K562 (cell line): ENCODE measurements around the gene DGUOK. TPM values are rescaled to one million over a fixed set of nuclear protein-coding genes. Genes with fewer than 3 reads are reported as not detected.

Experiments
- ATAC-seq: fragments of 200-7000 bp; cut with Tn5 transposase; 3 replicates; pipeline ENCODE4 v1.9.1; 2020; ENCODE audit warnings: moderate library complexity
- BruUV-seq: library from RNA; stranded (reverse); fragments of 400-500 nt; replicated peaks from 2 replicates; lab custom pipeline; 2021; lab: Mats Ljungman, UMichigan
- CTCF ChIA-PET: fragments of 300-600 bp; formaldehyde crosslinking; extraction: SDS; loops from one replicate; lab custom pipeline; 2021; ENCODE audit warnings: low intra/inter-chr PET ratio; lab: Yijun Ruan, JAX
- POLR2A ChIA-PET: fragments of 300-600, 350-650 bp; sonication (Branson Sonifier 250); formaldehyde crosslinking; extraction: SDS; loops from one replicate; lab custom pipeline; 2021; ENCODE audit warnings: antibody characterized with exemption, inconsistent platforms; lab: Yijun Ruan, JAX
- DNase-seq, 4 experiments: peaks; one replicate each; pipeline versions ENCODE4 v3.0.0 to v3.0.0-alpha.2; 2011 to 2018; ENCODE audit warnings: low spot score in 3 of 4, mixed read lengths in 3 of 4; ENCODE audit errors: extremely low read depth in 1 of 4
- FAIRE-seq: peaks from 2 replicates; lab custom pipeline; 2011; peaks lifted over from hg19 to GRCh38; lab: Jason Lieb, UNC
- H2AFZ ChIP-seq: 2 replicates; pipeline ENCODE4 v1.6.0; 2011; ENCODE audit warnings: low read depth, low read length, control low read depth, inconsistent platforms
- H3K27ac ChIP-seq: fragments of 200-600 bp; 3 replicates; pipeline ENCODE4 v1.8.0; 2011; ENCODE audit warnings: low read depth, mild to moderate bottlenecking, control low read depth, inconsistent platforms, low read length, moderate library complexity, mixed read lengths; ENCODE audit errors: extremely low read depth
- H3K27me3 ChIP-seq, 2 experiments: fragments of 300-600 bp in 1 of 2; 2 replicates in 1 of 2; 3 replicates in 1 of 2; pipeline versions ENCODE4 v1.6.0 to v1.8.0; 2011; ENCODE audit warnings: inconsistent platforms in 2 of 2, low read length in 2 of 2, mild to moderate bottlenecking in 1 of 2, mixed read lengths in 1 of 2, moderate library complexity in 1 of 2; ENCODE audit not compliant: control insufficient read depth in 2 of 2, insufficient read depth in 2 of 2
- H3K36me3 ChIP-seq: fragments of 300-600 bp; 3 replicates; pipeline ENCODE4 v1.8.0; 2011; ENCODE audit warnings: mild to moderate bottlenecking, low read length, inconsistent platforms; ENCODE audit not compliant: control insufficient read depth, insufficient read depth
- H3K4me1 ChIP-seq, 2 experiments: fragments of 200-600 bp in 1 of 2; replicated peaks in 1 of 2; 2 replicates in 1 of 2; 3 replicates in 1 of 2; pipeline versions ENCODE4 v1.5.1 to v1.8.0; 2011; ENCODE audit warnings: inconsistent platforms in 2 of 2, low read length in 2 of 2, mild to moderate bottlenecking in 1 of 2, mixed read lengths in 1 of 2, moderate library complexity in 1 of 2; ENCODE audit not compliant: control insufficient read depth in 2 of 2, insufficient read depth in 2 of 2
- H3K4me2 ChIP-seq: 2 replicates; pipeline ENCODE4 v1.6.1; 2011; ENCODE audit warnings: low read length, control low read depth, inconsistent platforms, mixed read lengths; ENCODE audit not compliant: insufficient read depth
- H3K4me3 ChIP-seq: fragments of 200-600 bp; sonication (generic), shearing (Covaris generic); 2 replicates; pipeline ENCODE4 v1.5.1; 2016; ENCODE audit warnings: control low read depth, inconsistent platforms
- H3K79me2 ChIP-seq: fragments of 200-600 bp; 3 replicates; pipeline ENCODE4 v1.8.0; 2011; ENCODE audit warnings: low read length, inconsistent platforms; ENCODE audit not compliant: control insufficient read depth, insufficient read depth
- H3K9ac ChIP-seq, 2 experiments: 2 replicates each; pipeline versions ENCODE4 v1.6.0 to v1.6.1; 2011; ENCODE audit warnings: low read depth in 2 of 2, low read length in 2 of 2, control low read depth in 1 of 2, inconsistent platforms in 1 of 2, mild to moderate bottlenecking in 1 of 2, mixed read lengths in 1 of 2; ENCODE audit not compliant: insufficient read depth in 1 of 2
- H3K9me1 ChIP-seq: one replicate; pipeline ENCODE4 v1.6.0; 2011; ENCODE audit warnings: inconsistent platforms, mild to moderate bottlenecking, low read length, moderate library complexity; ENCODE audit not compliant: control insufficient read depth, insufficient read depth
- H3K9me3 ChIP-seq: replicated peaks from 2 replicates; pipeline ENCODE4 v1.5.1; 2011; ENCODE audit warnings: low read depth, low read length, inconsistent platforms; ENCODE audit not compliant: control insufficient read depth, insufficient read depth
- H4K20me1 ChIP-seq: replicated peaks from 2 replicates; pipeline ENCODE4 v1.6.1; 2011; ENCODE audit warnings: low read length, inconsistent platforms, mixed read lengths; ENCODE audit not compliant: control insufficient read depth, insufficient read depth
- BCOR ChIP-seq: fragments of 450-650 bp; IDR thresholded peaks from 2 replicates; pipeline ENCODE4 v1.6.1; 2016
- FUS ChIP-seq: fragments of 200-400 bp; formaldehyde crosslinking; optimal IDR thresholded peaks from 2 replicates; pipeline ENCODE3; 2017; ENCODE audit warnings: low read depth, low read length
- NR0B1 ChIP-seq: fragments of 450-650 bp; IDR thresholded peaks from one replicate; pipeline ENCODE4 v1.6.1; 2018; ENCODE audit warnings: mild to moderate bottlenecking, moderate library complexity; ENCODE audit not compliant: partially characterized antibody
- RBM25 ChIP-seq: fragments of 200-400 bp; formaldehyde crosslinking; IDR thresholded peaks from 2 replicates; pipeline ENCODE4 v1.6.1; 2018; ENCODE audit warnings: low read length, low read depth, moderate library complexity; ENCODE audit not compliant: severe bottlenecking
- SMARCC2 ChIP-seq: fragments of 450-650 bp; IDR thresholded peaks from 2 replicates; pipeline ENCODE4 v1.6.1; 2017; ENCODE audit warnings: antibody characterized with exemption, moderate library complexity, mild to moderate bottlenecking, low read depth
- SUPT5H ChIP-seq: fragments of 450-650 bp; IDR thresholded peaks from 2 replicates; pipeline ENCODE4 v1.6.1; 2016
- TAF15 ChIP-seq: fragments of 200-400 bp; formaldehyde crosslinking; IDR thresholded peaks from 2 replicates; pipeline ENCODE4 v1.6.1; 2017; ENCODE audit warnings: mild to moderate bottlenecking, low read depth, low read length, moderate library complexity
- THRA ChIP-seq: fragments of 450-650 bp; IDR thresholded peaks from 2 replicates; pipeline ENCODE4 v1.6.1; 2017; ENCODE audit warnings: mild to moderate bottlenecking, moderate library complexity
- UBTF ChIP-seq, 2 experiments: IDR thresholded peaks; 2 replicates each; pipeline ENCODE4 v1.6.1; 2012; ENCODE audit warnings: improper control_type of control experiment in 2 of 2, low read depth in 2 of 2, low read length in 2 of 2, borderline replicate concordance in 1 of 2
- ZFP36 ChIP-seq: fragments of 150-350 bp; IDR thresholded peaks from 2 replicates; pipeline ENCODE4 v1.6.1; 2018; ENCODE audit warnings: low read length, low read depth; ENCODE audit not compliant: partially characterized antibody
- ZNF239 ChIP-seq: fragments of 250-450 bp; sonication (Bioruptor Pico); IDR thresholded peaks from 2 replicates; pipeline ENCODE4 v1.4.0; 2020; ENCODE audit warnings: mild to moderate bottlenecking
- ZNF436 ChIP-seq: fragments of 250-450, 450-650 bp; sonication (Bioruptor Pico); formaldehyde crosslinking; IDR thresholded peaks from 2 replicates; pipeline ENCODE4 v1.7.0; 2020; ENCODE audit warnings: mild to moderate bottlenecking
- WGBS: fragments of 100-300 bp; shearing (Covaris generic); methylation state at CpG from one replicate; pipeline ENCODE4 v1.1.6; 2016; ENCODE audit warnings: low coverage, mixed read lengths; ENCODE audit not compliant: insufficient coverage; ENCODE audit errors: missing lambda C conversion rate; 5-methylcytosine and 5-hydroxymethylcytosine counted together
- in situ Hi-C: fragments of 300-500 bp; cut with MboI; formaldehyde crosslinking; loops from 4 replicates; pipeline ENCODE4 v1.15.0; 2018; ENCODE audit warnings: inconsistent platforms, mixed read lengths
- intact Hi-C: fragments of 100-400 bp; cut with micrococcal nuclease; formaldehyde crosslinking; loops from 2 replicates; pipeline ENCODE4 v1.14.2; 2022
- polyA plus RNA-seq, 8 experiments: library from polyadenylated mRNA; depleted of rRNA in 4 of 8; stranded (reverse) in 5 of 8; unstranded in 3 of 8; fragments of >200 nt; fragmentation: Nextera tagmentation in 2 of 8; fragmentation: Illumina TruSeq in 1 of 8; extraction: Ambion mirVana in 2 of 8; extraction: Trizol in 1 of 8; gene quantifications; 2 replicates each; pipeline versions ENCODE4 v1.2.1 to v1.2.3, GENCODE V29; 2011 to 2014; ENCODE audit warnings: inconsistent platforms in 1 of 8, missing spikeins in 1 of 8
- total RNA-seq, 7 experiments: library from RNA; depleted of rRNA in 6 of 7; stranded (reverse); fragments of >200 nt in 6 of 7; fragmentation: Illumina TruSeq in 2 of 7; extraction: Trizol in 2 of 7; gene quantifications; 2 replicates each; pipeline versions ENCODE4 v1.2.1 to v1.2.3, GENCODE V29; 2011 to 2021; ENCODE audit warnings: low replicate concordance in 1 of 7

DGUOK gene
- total and polyA plus RNA-seq, 9 of the 15 experiments (the other 6 are each of a cell fraction or from before 2014, with no cell fraction given): 67.0 to 288 (median 126) TPM

GRCh38 chr2:73894475-73894850, 32.2 kb upstream of the DGUOK start:
- H4K20me1 ChIP-seq: no peaks in the 10 kb centered on the region
- CTCF ChIA-PET: no interaction called here
- H3K9me3 ChIP-seq: no peaks in the 10 kb centered on the region; the same call in 1 of the 2 replicates
- H3K9me1 ChIP-seq: no peaks in the 10 kb centered on the region
- TF ChIP-seq ZFP36 (peak; percentile 98), BCOR (peak; percentile 54), RBM25 (peak; percentile 74), TAF15 (no peak), ZNF436 (CRISPR knock-in tag) (peak; percentile 63; the same call in 1 of the 2 replicates)
- TF ChIP-seq, all 486 proteins: peak for 4
- ATAC-seq (no peak), FAIRE-seq (no peak), DNase-seq (no peak)
- H3K4me1 ChIP-seq: peaks cover 0 to 10% of the 10 kb centered on the region in 2 experiments; a peak in 1 of 5 replicates
- no peak overlapping the region for H3K4me2 ChIP-seq
- no peak overlapping the region for H3K4me3 ChIP-seq
- POLR2A ChIA-PET: interaction anchor here (0.7 to 1.2 kb wide), 2 partner anchors 93 to 661 kb away, joined by 3 read pairs; partner anchors contain the start of gene PRADC1
- H3K79me2 ChIP-seq: no peaks in the 10 kb centered on the region
- in situ Hi-C loops (no loop called here), intact Hi-C loops (no loop called here)
- no TSS peak for BruUV-seq
- H3K27me3 ChIP-seq: no peaks in the 10 kb centered on the region; a peak in 1 of 5 replicates
- WGBS: 28% methylated on average over 2 of the region's 2 CpGs
- H3K9ac ChIP-seq: no peak overlapping the region
- no peaks in the 10 kb centered on the region for H3K36me3 ChIP-seq
- no peak overlapping the region for H3K27ac ChIP-seq
- H2AFZ ChIP-seq: no peak overlapping the region

- FAIRE-seq: no peak
- ChIA-PET POLR2A (interaction anchor here (1.2 kb wide), 1 partner anchor 93 kb away, joined by 3 read pairs; no protein-coding TSS in a partner anchor), CTCF (no interaction called here)
- no peaks in the 10 kb centered on the region; a peak in 1 of 5 replicates for H3K27me3 ChIP-seq
- no peak overlapping the region for H3K27ac ChIP-seq
- H3K36me3 ChIP-seq: no peaks in the 10 kb centered on the region
- H3K79me2 ChIP-seq: no peaks in the 10 kb centered on the region
- intact Hi-C loops (no loop called here), in situ Hi-C loops (no loop called here)
- no peak for DNase-seq
- no peak overlapping the region for H3K4me2 ChIP-seq
- H4K20me1 ChIP-seq: no peaks in the 10 kb centered on the region
- no peak overlapping the region for H3K4me3 ChIP-seq
- peaks cover 0 to 10% of the 10 kb centered on the region in 2 experiments; a peak in 1 of 5 replicates for H3K4me1 ChIP-seq
- no peak overlapping the region for H2AFZ ChIP-seq
- WGBS: 53% methylated on average over 6 of the region's 6 CpGs
- H3K9me3 ChIP-seq: no peaks in the 10 kb centered on the region; the same call in 1 of the 2 replicates
- ATAC-seq: no peak
- no TSS peak for BruUV-seq
- H3K9ac ChIP-seq: no peak overlapping the region
- no peaks in the 10 kb centered on the region for H3K9me1 ChIP-seq
- TF ChIP-seq FUS: no peak
- TF ChIP-seq THRA: no peak
- TF ChIP-seq SMARCC2: no peak
- TF ChIP-seq SUPT5H: no peak
- TF ChIP-seq UBTF (IDR thresholded peaks at IDR 0.05; ENCODE audit: borderline replicate concordance in 1 of 2, low read depth in 2 of 2, low read length in 2 of 2): no peak
- TF ChIP-seq ZNF239 (CRISPR knock-in tag): no peak
- TF ChIP-seq NR0B1: no peak
Measured at GRCh38 chr2:73894877-73895276, 31.8 kb upstream of the DGUOK start.
